Measurements from ENCODE around the gene MALT1.

- TF ChIP-seq CTCF (IDR thresholded peaks at IDR 0.05; ENCODE audit: low read depth, low read length) (no peak), POLR2A (IDR thresholded peaks at IDR 0.05; ENCODE audit: extremely low read depth, insufficient read length) (no peak), MAX (IDR thresholded peaks at IDR 0.05; ENCODE audit: low read depth, low read length) (no peak)
Measured at GRCh38 chr18:58659691-58660090, 11.6 kb upstream of the MALT1 start.

Data from NB4 (cell line).